HG02678 (cell line): Measurements from ENCODE around the gene C11orf65.

Experiments used
- ATAC-seq: cut with Tn5 transposase; IDR thresholded peaks from one replicate; pipeline ENCODE4 v1.9.1; 2021; ENCODE audit warnings: mild to moderate bottlenecking, moderate library complexity; ENCODE audit not compliant: unreplicated experiment

Gene C11orf65, protein sequence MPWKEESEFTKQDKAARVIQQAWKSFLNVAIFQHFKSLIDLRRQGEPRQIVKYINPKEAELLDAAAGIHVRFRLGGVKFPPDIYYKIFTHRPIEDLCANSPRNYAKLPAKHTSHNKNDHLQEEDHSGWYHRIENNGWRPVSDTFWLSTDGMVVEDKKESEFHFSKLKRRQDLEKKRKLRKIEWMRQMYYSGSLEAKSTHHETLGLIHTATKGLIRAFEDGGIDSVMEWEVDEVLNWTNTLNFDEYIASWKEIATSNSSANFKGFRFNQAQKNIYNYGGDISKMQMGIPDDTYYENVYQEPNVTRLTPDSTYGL

DNA sequence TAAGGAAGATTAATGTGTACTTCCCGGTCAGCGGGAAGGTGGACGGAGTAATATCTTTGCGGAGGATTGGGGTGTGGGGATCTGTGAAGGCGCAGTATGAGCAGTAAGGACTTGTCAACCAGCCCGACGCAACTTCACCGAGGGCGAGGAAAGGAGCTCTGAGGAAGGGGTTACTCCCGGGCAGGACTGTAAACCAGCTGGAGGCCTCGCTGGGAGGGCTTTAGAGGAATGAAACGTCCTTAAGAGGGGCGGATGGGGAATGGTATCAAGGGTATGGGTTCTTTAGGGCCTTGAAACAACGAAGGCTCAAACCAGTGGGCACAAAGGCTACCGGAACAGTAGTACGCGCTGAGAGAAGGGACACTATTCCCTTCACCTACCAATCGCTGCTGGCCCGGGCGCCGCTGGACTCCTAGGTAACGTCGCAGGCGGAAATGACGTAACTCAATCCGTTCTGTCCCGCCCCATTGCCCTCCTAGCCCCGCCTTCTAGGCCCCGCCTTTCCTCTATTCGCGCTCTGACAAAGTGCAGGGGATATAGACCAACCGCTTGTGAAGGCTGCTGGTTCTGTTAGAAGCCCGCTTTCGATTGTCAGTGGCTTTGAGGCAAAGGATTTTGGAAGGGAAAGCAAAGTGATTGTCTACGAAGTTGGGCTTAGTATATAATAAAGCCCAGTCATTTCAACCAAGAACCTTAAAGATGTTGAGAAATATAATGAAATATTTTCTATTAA lies at the start of gene C11orf65:
C11orf65 (minus strand) TSS at position 439 of the 733 bp plus-strand sequence. CDS start 5,970 bp downstream, outside the sequence.
- ATAC-seq, result peak; percentile 99

DNA sequence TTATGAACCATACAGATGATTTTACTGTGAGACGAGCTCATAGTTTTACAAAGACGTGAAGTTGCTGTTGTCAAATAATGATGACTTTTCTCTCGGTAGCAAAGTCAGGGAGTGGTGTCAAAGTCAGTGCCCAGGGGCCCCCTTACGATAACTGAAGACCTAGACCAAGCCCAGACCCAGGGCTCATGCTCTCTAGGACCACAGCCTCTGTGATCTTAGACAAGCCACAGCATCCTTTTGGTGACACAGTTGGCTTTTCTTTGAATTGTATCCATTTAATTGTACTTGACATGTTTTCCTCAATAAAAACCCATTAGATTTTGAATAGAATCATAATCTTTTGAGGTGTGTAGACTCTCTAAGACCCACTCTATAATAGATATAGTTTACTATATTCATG lies 48.8 kb upstream of the C11orf65 start:
- no peak for ATAC-seq

DNA sequence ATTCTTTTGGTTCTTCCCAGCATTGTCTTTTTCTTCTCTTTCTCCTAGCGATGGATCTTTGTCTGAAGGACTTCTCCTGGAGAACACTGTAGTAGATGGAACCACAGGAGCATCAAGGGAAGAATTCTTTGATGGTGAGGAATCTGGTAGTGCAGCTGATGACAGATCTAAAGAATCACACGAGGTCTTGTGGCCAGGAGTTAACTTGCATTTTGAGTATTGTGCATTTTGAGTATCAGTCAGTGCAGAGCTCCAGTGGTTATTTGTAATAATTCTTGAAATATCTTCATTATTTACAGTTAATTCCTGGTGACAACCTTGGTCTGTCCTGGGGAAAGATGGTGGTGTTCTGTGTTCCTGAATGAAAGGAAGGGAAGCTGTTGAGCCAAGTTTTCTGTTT lies 45.4 kb upstream of the C11orf65 start:
- no peak for ATAC-seq

DNA sequence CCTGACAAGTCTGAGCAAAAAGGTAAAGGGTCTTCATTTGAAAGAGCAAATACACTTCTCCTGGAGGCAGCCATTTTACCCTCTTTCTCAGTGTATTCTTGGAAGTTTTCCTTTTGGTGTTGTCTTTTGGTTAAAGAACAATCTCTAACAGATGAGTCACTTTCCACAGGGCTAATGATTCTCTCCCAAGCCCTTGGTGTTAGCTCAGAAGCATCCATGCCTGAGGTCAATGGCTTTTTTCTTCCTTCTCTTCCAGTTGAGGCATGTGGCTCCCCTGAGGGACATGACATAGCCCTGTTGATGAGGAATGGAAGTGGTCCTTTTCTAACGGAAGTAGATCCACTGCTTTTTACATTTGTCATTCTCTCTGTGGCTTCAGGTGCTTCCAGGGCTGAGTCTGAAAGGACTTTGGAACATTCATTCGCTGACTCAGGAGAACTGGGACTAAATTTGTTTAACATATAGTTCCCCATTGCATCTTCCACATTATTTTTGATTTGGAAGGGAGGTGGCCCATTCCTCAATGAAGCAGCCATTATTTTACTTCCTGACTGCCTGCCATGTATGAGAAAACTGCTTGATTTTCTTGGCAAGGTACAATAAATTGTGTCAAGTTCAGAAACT lies 44.6 kb upstream of the C11orf65 start:
- no peak for ATAC-seq

DNA sequence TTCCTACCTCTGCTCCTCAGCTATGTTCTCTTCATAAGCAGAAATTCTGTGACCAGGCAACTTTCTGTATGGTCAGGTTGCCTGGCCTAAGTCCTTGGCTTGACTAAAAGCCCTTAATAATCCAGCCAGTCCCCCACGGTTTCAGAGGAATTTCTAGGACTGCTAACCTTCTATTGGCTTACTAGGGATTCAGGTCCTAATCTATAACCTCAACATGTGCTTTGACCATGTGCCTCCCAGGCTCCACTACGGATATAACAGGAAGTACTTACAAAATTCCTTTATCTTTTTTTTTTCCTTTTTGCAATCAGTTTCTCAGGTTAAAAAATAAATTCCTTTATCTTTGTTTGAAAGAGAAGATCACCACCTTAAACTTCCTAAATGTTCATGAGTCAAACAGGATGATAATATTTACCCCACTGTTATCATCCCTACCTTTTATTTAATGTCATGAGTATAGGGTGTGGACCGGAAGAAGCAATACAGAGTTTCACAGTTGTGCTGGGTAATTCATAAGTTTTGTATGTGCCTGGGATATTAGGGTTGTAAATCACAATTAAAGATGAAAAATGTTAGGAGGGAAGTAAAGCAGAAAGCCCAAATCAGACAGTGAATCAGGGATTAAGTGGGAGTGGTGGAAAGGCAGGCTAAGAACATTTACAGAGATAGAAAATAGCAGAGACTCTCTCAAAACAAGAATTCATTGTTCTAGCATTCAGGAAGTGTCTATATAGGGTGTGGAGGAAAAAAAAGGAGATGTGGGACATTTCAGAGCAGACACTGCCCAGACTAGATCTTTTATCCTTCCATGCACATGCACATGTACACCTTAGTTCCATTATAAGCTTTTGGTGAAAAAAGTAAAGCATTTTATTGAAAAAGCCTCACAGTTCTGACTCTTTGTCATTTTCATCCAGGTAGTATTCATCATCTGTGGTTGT lies 41.6 kb upstream of the C11orf65 start:
- no peak for ATAC-seq

DNA sequence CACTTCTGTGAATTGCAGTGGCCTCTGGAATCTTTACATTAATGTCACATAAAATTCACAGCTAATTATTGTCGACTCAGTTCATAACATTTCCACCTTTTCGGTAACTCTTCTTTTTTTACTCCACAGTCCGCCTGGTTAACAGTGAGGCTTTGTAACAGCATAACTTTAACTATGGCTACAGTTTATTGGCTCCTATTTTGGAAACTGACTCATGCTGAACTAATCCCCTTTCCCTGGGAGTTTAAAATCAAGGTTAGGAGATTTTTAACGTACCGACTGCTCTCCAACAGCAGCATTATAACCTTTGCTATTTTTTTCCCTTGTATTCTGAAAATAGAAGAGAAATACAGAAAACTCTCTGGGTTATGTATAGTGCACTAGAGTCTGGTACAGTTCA lies 34.1 kb upstream of the C11orf65 start:
- ATAC-seq, result no peak

DNA sequence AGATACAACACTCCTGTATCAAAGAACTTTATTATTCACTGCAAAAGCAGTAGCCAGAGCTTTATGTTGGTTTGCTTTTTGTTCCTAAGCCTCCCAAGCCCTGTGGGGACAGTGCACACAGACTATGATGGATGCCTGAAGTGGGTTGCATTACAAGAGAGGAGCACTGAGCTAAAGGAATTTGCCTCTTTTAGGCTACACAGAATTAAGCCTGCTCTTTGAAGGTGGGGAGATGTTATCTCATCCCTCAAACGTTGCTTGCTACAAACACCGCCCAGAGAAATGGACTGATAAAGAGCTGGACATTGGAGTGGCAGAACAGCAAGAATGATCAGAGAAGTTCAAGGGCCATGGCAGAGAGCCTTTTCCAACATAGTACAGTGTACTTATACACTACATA lies 33.4 kb upstream of the C11orf65 start:
- ATAC-seq, result no peak

DNA sequence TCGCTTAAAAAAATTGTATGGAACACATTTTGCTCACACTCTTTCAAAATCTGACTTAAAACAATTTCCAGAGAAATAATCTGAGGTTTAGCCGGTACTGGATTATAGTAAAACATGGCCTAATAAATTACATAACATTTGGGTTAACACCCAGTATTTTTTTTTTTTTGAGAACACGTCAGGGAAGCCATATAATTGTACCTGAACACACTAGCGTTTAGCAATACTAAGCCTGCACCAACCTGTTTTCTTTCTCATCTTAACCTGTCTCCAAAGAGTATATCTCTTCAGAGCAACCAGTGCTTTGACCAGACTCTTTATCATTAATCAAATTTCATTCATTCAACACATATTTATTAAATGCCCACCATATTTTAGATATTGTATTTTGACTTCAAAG lies 32.8 kb upstream of the C11orf65 start:
- no peak for ATAC-seq

DNA sequence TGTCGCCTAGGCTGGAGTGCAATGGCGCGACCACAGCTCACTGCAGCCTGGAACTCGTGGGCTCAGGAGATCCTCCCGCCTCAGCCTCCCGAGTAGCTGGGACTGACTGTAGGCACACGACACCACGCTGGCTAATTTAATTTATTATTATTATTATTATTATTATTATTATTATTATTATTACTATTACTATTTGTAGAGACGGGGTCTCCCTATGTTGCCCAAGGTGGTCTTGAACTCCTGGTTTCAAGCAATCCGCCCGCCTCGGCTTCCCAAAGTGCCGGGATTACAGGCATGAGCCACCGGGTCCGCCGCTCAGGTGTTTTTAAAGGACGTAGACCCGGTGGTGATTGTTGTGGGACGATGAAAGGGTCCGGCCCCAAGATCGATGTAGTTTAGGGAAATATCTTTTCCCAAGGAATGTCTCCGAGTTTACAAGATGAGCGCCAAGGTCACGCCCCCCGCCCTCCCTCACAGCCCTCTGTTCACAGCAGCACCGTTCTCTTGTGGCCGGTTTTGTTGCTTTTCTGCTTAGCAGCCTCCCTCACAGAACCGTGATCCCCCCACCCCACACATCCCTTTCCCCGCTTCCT lies 31.6 kb upstream of the C11orf65 start:
- ATAC-seq, result no peak

DNA sequence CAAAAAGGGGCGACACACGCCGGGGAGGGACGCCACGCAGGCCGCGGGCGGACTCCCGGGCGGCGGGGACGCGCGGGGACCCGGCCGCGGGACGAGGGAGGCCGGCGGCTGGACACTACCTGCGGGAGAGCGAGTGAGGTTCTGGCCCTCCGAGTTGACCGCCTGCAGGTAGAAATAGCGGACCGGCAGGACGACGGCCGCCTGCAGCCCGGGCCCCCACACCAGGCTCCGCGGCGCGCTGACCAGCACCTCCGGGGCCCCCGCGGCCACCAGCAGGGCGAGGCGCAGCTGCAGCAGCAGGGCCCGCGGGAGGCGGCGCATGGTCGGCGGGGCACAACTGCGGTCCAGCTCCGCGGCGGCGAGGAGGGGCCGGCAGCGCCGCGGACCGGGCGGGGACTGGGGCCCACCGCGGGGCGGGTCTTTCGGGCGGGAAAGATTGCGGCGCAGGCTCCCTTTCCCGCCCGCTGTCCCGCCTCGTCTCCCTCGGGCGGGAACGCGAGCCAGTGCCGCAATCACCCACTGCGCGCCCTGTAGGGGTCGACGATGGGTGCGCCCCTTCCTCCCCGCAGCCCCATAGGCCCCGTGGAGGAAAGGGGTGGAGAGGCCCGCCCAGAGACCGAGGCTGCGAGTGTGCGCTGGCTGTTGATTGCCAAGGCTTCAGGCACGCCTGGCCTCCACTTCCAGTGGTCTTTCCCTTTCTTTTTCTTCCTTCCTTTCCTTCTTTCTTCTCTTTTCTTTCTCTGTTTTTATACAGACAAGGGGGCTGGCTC lies 30.9 kb upstream of the C11orf65 start, which contains the start of gene POGLUT3:
POGLUT3 (minus strand) TSS at position 339 of the 770 bp plus-strand sequence; CDS start at position 321, 18 bp downstream.
- ATAC-seq, result peak; percentile 54

DNA sequence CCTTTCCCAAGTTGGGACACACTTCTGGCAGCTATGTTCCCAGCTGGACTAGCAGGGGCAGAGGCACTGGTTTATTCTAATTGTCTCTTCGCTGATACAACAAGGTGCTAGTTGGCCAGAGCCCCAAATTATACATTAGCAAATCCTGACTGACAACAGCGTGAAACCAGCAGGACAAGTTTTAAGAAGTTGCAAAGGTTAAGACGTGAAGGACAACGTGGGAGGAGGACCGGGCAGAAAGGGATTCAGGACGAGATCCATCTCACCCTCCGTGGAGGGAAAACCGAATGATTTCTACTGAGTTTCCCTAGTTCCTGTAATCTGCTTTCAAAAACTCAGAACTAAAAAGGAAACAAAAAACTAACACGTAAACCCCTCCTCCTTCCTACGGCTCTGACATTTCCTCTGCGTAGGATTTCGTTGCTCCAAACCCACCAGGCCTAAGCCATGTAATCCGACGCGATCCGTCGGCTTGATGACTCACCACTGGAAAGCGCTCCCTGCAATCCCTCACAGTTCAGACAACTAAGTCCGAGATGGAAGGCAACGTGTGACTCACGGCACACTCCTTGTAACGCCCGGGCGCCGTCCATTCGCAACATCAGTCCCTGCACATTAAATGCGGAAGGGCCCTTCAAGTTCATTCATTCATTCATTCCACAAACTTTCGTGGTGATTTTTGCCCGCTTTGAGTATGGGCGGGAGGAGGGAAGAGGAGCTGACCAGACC lies 30.2 kb upstream of the C11orf65 start:
- peak; percentile 61 for ATAC-seq

DNA sequence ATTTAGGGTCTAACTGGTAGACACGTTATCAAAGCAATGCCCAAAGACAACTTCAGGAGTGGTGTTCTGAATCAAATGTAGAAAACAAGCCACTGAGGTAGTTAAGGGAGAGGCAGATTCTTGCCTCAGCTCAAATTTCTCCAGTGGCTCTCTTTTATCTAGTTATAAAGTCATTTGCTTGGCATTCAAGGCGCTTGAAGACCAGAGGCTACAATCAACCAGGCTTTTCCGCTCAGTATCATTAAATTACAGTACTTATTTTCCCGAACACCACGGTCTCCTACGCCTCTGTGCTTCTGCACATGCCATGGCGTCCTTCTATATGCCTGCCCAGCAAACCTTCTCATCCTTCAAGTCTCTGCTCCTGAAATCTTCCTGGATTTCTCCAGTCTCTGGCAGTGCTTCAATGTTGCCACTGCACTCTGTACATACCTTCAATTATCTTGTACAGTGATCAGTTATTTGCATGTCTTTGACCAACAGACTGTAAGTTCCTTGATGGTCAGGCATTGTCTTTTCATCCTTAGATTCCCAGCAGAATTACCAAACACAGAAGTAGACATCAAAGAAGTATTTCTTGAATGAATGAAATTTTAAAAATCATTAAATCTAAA lies 29.4 kb upstream of the C11orf65 start:
- no peak for ATAC-seq

DNA sequence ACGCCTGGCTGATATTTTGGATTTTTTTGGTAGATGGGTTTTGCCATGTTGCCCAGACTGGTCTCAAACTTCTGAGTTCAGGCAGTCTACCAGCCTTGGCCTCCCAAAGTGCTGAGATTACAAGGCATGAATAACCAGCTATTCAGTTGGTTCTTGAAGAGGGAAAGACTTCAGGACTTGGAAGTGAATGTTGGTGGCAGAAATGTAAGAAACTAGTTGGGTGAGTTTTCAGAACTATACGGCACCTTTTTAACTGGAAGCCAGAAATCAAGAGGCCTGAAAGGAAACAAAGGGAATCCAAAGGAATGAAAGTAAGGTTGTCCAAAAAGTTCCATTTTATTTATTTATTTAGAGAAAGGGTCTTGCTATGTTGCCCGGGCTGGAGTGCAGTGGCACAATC lies 28.0 kb upstream of the C11orf65 start:
- ATAC-seq, result no peak

DNA sequence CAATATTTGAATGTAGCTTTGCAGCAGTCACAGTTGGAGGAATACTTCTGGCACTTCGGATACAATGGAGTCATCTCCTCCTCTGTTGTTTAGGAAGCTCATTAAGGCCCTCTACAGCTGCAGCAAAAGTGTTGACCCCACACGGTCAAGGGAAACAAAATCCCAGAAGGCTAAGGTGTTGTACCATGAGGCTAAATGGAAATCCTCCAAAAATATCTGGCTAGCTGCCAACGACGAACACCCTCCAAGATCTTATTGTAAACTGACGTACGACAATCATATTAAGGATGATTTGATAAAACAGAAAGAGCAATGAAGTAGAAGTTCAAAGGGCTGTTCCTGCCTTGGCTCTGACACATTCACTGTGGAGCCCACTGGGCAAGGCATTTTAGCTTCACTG lies 26.9 kb upstream of the C11orf65 start:
- ATAC-seq, result no peak

DNA sequence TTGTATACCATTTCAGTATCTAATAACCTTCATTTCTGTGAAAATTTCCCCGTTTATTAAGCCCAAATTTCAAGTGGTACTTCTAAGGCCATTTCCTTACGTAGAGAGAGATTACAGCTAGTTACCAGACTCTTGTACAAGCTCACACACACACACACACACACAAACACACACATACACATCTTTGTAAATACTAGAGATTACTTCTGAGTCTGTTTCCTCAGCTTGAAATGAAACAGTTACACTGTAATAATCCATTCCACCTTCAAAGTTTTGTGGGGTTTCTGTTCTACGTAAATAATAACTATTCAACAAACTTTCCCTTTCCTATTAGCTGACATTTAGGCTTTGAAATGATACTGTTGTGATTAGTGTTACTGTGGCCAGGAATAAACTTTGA lies 24.6 kb upstream of the C11orf65 start:
- ATAC-seq, result no peak

DNA sequence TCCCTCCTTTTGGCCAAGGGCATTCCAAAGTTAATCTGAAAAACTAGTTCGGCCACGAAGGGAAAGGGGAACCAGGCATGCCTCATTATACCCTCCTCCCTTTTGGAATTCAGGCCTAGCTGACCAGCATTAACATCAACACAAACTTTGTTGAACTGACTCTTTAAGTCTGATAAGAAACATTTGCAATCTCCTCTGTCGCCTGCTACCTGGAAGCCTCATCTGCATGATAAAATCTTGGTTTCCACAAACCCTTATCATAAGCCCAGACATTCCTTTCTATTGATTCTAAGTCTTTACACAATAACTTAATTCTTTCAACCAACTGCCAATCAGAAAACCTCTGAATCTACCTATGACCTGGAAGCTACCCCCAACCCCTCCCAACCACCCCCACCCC lies 19.5 kb upstream of the C11orf65 start:
- no peak for ATAC-seq

DNA sequence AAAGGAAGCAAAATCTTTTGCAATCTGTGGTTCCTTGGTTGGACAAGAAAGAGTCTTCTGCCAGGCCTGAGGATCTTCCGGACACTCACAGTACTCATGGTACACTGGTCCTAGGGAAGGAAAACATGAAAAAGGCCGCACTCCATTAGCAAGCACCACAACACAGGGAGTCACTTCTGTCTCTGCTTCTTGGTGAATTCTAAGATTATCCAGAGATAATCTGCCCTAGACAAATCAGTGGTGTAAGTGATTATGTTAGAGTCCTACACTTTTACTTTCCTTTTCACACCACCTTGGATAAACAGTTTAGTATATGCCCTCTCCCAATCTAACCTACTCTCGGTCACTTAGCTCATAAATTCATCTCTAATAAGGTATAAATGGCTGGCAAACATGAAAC lies 19.0 kb upstream of the C11orf65 start:
- ATAC-seq, result no peak

DNA sequence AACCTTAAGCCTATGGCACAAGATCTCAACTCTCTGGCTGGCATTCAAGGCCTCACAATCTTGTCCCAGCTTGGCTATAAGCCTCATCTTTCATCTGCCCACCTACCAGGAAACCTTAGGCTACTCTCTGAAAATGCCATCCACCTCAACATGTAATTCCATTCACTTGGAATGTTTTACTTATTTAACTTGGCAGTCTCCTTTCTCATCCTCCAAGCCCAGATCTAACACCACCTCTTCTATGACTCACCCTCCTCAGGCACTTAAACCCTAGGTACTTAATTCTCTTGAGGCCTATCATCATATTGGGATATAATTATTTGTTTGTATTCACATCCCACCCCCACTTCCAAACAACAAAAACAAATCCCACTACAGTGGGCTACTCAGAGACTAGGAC lies 15.8 kb upstream of the C11orf65 start:
- no peak for ATAC-seq
